Epithelial cell of proximal tubule (primary cell): ENCODE measurements around the gene SSTR1. TPM values are rescaled to one million over a fixed set of nuclear protein-coding genes. Genes with fewer than 3 reads are reported as not detected.

Experiments
- DNase-seq: peaks from one replicate; pipeline ENCODE4 v3.0.0-alpha.2; 2011; ENCODE audit warnings: low read depth
- H3K4me3 ChIP-seq: 2 replicates; pipeline ENCODE4 v1.5.1; 2011; ENCODE audit warnings: low read depth, mild to moderate bottlenecking, low read length
- total RNA-seq: library from RNA; depleted of rRNA; stranded (reverse); fragments of >200 nt; gene quantifications from 2 replicates; pipeline ENCODE4 v1.2.3, GENCODE V29; 2015
- TF ChIP-seq, protein P1 (sequence below): conservative IDR thresholded peaks from 2 replicates; pipeline ENCODE4 v1.5.1; 2012; ENCODE audit warnings: low read depth, mild to moderate bottlenecking, low read length

SSTR1 gene
- total RNA-seq, 1 donor from 2014 or later = 0.06 TPM

DNA sequence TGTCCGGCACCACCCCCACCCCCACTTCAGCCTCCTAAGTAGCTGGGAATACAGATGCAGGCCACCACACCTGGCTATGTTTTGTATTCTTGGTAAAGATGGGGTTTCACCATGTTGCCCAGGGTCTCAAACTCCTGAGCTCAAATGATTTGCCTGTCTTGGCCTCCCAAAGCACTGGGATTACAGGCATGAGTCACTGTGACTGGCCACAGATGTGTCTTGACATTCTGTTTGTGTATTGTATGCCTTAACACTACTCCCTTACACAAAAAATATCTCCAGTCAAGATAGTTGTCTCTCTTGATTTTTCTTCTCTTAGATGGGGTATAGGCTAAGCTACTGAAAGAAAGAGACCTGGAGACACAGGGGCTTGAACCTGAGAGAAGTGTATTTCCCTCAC, 30.6 kb downstream of the SSTR1 start:
- DNase-seq = no peak

DNA sequence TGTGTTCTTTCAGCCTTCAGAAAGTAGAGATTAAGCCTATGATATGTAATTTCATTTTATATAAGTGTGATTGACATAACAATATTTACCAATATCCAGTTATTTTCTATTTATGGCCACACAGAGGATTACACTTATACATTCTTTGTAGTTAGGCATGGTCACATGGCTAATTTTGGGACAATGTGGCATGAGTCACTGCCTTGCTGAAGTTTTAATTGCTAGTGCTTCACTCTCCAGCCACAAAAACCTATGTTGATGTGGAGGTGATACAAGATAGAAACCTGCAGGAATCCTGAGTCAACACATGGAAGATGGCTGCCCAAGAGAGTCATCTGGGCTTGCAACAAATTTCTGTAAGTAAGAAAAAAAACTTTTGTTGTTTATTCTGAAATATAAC, 31.2 kb downstream of the SSTR1 start:
- no peak overlapping the region for H3K4me3 ChIP-seq
- TF ChIP-seq, protein P1, sequence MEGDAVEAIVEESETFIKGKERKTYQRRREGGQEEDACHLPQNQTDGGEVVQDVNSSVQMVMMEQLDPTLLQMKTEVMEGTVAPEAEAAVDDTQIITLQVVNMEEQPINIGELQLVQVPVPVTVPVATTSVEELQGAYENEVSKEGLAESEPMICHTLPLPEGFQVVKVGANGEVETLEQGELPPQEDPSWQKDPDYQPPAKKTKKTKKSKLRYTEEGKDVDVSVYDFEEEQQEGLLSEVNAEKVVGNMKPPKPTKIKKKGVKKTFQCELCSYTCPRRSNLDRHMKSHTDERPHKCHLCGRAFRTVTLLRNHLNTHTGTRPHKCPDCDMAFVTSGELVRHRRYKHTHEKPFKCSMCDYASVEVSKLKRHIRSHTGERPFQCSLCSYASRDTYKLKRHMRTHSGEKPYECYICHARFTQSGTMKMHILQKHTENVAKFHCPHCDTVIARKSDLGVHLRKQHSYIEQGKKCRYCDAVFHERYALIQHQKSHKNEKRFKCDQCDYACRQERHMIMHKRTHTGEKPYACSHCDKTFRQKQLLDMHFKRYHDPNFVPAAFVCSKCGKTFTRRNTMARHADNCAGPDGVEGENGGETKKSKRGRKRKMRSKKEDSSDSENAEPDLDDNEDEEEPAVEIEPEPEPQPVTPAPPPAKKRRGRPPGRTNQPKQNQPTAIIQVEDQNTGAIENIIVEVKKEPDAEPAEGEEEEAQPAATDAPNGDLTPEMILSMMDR = no peak
- no peak for DNase-seq

More for the DNA sequence above, 30.6 kb downstream of the SSTR1 start:
- H3K4me3 ChIP-seq = no peak overlapping the region
- TF ChIP-seq, protein P1 = no peak

DNA sequence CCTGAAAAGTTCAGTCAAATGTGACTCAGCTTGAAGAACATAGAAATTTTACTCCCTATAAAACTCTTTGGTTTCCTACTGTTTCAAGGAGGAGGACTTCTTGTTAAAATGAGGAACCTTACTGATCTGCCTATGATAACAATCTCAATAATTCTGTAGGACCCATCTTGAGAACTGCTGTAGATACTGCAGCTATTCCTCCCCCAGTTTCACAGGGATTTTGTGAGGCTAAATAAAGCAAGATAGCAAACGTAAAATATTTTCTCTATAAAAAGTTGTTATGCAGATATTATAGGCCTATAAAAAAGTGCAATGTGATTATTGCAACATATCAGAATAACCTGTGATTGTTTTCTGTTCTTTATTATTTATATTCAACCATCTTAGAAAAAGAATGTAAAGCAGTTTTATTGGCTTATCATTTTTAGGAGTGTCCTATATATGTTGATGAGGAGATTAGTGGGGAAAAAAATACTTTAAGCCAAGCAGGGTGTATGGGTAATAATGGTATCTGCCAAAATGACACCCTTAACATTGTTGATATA, 36.1 kb downstream of the SSTR1 start:
- no peak overlapping the region for H3K4me3 ChIP-seq
- no peak for DNase-seq
- TF ChIP-seq, protein P1 = no peak

DNA sequence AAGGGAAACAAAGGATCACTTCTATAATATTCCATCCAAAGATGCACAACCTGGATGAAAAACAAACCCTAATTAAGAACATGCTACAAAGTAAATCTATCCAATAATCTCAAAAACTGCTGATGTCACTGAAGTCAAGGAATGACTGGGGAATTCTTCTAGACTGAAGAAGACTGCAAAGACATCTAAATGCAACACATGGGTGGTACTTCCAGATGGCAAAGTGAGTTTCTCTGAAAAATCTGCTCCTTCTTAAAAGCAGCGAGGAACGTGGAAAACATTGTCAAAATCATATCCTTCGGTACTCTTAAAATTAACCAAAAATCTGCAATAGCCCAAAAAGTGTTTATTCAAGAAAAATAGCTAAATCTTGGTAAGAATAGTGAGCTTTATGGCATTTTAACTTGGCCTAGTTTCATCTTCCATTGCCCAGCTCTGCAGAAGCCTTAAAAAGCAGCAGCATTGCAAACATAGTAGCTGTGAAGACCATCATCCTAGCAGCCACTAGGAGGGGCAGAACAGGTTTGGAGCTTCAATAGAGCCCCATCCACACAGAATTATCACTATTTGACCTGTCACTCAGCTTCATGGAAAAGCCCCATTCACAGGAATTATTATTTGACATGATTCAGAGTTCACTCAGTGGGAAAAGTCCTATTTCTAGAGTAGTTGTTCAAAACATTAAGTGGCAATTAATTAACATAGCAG, 40.8 kb downstream of the SSTR1 start:
- TF ChIP-seq, protein P1 = peak; percentile 29
- DNase-seq = no peak
- H3K4me3 ChIP-seq = no peak overlapping the region

DNA sequence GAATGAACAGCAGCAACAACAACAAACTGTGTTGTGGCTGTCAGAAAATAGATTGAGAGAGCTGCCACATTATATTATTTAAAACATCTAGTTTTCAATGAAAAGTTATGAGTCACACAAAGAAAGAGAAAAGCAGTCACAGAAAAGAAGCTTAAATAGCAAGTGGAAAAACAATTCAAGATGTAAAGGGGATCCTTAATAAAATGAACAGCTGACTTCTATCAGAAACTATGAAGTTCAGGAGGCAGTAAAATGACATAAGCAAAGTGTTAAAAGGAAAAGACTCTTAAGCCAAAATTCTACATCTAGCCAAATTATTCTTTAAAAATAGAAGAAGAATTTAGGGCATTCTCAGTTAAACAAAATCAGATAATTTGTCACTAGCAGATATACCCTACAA, 42.6 kb downstream of the SSTR1 start:
- no peak overlapping the region for H3K4me3 ChIP-seq
- TF ChIP-seq, protein P1 = no peak
- no peak for DNase-seq

DNA sequence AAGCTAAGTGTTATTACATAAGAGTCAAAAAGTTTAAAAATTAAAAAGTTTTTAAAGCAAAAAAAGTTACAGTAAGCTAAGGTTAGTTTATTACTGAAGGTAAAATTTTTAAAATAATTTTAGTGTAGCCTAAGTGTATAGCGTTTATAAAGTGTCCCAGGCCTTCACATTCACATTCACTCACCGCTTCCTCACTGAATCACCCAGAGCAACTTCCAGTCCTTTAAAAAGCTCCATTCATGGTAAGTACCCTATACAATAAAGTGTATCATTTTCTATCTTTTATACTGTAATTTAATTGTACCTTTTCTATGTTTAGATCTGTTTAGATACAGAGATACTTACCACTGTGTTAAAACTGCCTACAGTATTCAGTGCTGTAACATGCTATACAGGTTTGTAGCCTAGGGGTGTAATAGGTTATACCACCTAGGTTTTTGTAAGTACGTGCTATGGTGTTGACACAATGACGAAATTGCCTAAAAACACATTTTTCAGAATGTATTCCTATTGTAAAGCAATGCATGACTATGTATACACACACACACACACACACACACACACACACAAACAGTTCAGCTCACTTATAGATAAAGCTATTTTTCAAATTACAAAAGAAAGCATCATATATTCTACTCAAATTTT, 44.5 kb downstream of the SSTR1 start:
- TF ChIP-seq, protein P1 = no peak
- H3K4me3 ChIP-seq = no peak overlapping the region
- no peak for DNase-seq
